ENCODE data around the gene CDIPT.

DNA sequence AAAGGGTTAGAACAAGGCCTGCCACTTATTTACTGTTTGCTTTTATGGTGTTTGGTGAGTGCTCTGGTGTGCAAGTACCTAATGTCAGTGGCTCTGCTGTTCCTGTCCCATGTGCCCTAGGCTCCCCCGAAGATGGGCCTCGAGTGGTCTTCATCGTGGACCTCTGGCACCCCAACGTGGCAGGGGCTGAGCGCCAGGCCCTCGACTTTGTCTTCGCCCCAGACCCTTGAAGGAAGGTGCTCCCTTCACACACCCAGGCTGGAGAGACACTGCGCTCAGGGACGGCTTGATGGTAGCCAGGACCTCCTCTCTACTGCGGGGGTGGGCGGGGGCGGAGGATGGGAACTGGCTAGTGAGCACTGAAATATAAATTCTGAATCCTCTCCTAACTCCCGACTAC lies 42.6 kb upstream of the CDIPT start:
- no peak for TF ChIP-seq POLR2AphosphoS5 (IDR thresholded peaks at IDR 0.05; ENCODE audit: borderline replicate concordance, low read depth, low read length)
- no peak for TF ChIP-seq EZH2 (IDR thresholded peaks at IDR 0.05)
- TF ChIP-seq FOXP2 (optimal IDR thresholded peaks at IDR 0.05; ENCODE audit: control extremely low read depth, extremely low read length, insufficient read depth), result no peak

All from SK-N-MC (cell line).